HL-60 (cell line): ENCODE data around the gene SPATA24.

Experiments
- DNase-seq, 2 experiments: peaks; one replicate each; pipeline ENCODE4 v3.0.0-alpha.2; 2010 to 2020; ENCODE audit warnings: low read depth in 1 of 2, low spot score in 1 of 2
- H3K27ac ChIP-seq: fragments of 250-450 bp; sonication (Bioruptor Pico); replicated peaks from 2 replicates; pipeline ENCODE4 v1.5.1; 2020; ENCODE audit warnings: mild to moderate bottlenecking, moderate library complexity
- H3K27me3 ChIP-seq: fragments of 250-450 bp; sonication (Bioruptor Pico); 2 replicates; pipeline ENCODE4 v1.5.1; 2021; ENCODE audit warnings: mild to moderate bottlenecking, moderate library complexity; ENCODE audit not compliant: insufficient read depth, poor library complexity, severe bottlenecking
- H3K4me3 ChIP-seq: replicated peaks from 2 replicates; pipeline ENCODE4 v1.5.1; 2011; ENCODE audit warnings: mild to moderate bottlenecking, control low read depth, low read length; ENCODE audit not compliant: insufficient read depth
- GABPA ChIP-seq: IDR thresholded peaks from 2 replicates; pipeline ENCODE4 v1.6.1; 2012; ENCODE audit warnings: low read depth
- POLR2AphosphoS5 ChIP-seq: IDR thresholded peaks from 2 replicates; pipeline ENCODE4 v1.6.1; 2012; ENCODE audit warnings: low read depth
- SPI1 ChIP-seq: IDR thresholded peaks from 2 replicates; pipeline ENCODE4 v1.6.1; 2012; ENCODE audit warnings: low read depth, mild to moderate bottlenecking, borderline replicate concordance
- TF ChIP-seq, protein P1 (sequence below): IDR thresholded peaks from one replicate; pipeline ENCODE4 v1.5.1; 2011; ENCODE audit warnings: low read length, control low read depth, inconsistent platforms; ENCODE audit not compliant: insufficient read depth
- TF ChIP-seq, protein P2 (sequence below): IDR thresholded peaks from 2 replicates; pipeline ENCODE4 v1.6.1; 2012; ENCODE audit warnings: low read depth; ENCODE audit not compliant: insufficient replicate concordance

SPATA24 gene

DNA sequence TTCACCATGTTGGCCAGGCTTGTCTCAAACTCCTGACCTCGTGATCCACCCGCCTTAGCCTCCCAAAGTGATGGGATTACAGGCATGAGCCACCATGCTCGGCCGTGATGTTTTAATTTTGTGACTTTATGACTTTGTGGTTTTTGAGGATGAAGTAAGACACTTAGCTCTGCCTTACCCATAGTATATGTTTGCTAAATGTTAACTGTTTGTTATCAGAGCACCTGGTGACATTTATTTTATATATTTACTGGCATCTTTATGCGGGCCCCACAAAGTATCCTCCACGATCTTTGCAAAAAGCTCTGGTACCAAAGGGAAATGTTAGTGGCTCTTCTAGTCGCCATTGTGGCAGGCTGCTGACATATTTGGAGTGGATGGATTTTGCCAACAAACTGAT, 27.5 kb downstream of the SPATA24 start:
- Histone ChIP-seq H3K27ac (no peak overlapping the region), H3K4me3 (no peak overlapping the region), H3K27me3 (no peaks in the 10 kb centered on the region)
- TF ChIP-seq, protein P1, sequence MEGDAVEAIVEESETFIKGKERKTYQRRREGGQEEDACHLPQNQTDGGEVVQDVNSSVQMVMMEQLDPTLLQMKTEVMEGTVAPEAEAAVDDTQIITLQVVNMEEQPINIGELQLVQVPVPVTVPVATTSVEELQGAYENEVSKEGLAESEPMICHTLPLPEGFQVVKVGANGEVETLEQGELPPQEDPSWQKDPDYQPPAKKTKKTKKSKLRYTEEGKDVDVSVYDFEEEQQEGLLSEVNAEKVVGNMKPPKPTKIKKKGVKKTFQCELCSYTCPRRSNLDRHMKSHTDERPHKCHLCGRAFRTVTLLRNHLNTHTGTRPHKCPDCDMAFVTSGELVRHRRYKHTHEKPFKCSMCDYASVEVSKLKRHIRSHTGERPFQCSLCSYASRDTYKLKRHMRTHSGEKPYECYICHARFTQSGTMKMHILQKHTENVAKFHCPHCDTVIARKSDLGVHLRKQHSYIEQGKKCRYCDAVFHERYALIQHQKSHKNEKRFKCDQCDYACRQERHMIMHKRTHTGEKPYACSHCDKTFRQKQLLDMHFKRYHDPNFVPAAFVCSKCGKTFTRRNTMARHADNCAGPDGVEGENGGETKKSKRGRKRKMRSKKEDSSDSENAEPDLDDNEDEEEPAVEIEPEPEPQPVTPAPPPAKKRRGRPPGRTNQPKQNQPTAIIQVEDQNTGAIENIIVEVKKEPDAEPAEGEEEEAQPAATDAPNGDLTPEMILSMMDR: no peak
- TF ChIP-seq SPI1: no peak
- TF ChIP-seq POLR2AphosphoS5: no peak
- DNase-seq: no peak

GRCh38 chr5:139374909-139375308, 29.0 kb downstream of the SPATA24 start:
- Histone ChIP-seq H3K4me3 (no peak overlapping the region), H3K27me3 (no peaks in the 10 kb centered on the region), H3K27ac (no peak overlapping the region)
- TF ChIP-seq GABPA: no peak
- no peak for DNase-seq

GRCh38 chr5:139371482-139372435, 32.1 kb downstream of the SPATA24 start:
- TF ChIP-seq SPI1 (no peak), GABPA (no peak), POLR2AphosphoS5 (no peak)
- TF ChIP-seq, protein P1: no peak
- TF ChIP-seq, protein P2, sequence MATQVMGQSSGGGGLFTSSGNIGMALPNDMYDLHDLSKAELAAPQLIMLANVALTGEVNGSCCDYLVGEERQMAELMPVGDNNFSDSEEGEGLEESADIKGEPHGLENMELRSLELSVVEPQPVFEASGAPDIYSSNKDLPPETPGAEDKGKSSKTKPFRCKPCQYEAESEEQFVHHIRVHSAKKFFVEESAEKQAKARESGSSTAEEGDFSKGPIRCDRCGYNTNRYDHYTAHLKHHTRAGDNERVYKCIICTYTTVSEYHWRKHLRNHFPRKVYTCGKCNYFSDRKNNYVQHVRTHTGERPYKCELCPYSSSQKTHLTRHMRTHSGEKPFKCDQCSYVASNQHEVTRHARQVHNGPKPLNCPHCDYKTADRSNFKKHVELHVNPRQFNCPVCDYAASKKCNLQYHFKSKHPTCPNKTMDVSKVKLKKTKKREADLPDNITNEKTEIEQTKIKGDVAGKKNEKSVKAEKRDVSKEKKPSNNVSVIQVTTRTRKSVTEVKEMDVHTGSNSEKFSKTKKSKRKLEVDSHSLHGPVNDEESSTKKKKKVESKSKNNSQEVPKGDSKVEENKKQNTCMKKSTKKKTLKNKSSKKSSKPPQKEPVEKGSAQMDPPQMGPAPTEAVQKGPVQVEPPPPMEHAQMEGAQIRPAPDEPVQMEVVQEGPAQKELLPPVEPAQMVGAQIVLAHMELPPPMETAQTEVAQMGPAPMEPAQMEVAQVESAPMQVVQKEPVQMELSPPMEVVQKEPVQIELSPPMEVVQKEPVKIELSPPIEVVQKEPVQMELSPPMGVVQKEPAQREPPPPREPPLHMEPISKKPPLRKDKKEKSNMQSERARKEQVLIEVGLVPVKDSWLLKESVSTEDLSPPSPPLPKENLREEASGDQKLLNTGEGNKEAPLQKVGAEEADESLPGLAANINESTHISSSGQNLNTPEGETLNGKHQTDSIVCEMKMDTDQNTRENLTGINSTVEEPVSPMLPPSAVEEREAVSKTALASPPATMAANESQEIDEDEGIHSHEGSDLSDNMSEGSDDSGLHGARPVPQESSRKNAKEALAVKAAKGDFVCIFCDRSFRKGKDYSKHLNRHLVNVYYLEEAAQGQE: no peak
- no peak overlapping the region for H3K4me3 ChIP-seq
- DNase-seq: no peak
- H3K27me3 ChIP-seq: no peaks in the 10 kb centered on the region
- H3K27ac ChIP-seq: no peak overlapping the region

GRCh38 chr5:139369181-139369580, 34.7 kb downstream of the SPATA24 start:
- DNase-seq: no peak
- Histone ChIP-seq H3K4me3 (no peak overlapping the region), H3K27ac (no peak overlapping the region), H3K27me3 (no peaks in the 10 kb centered on the region)
- TF ChIP-seq, protein P1: no peak
- TF ChIP-seq SPI1 (no peak), POLR2AphosphoS5 (no peak), GABPA (no peak)
- TF ChIP-seq, protein P2: no peak
